GM12878 (cell line): ENCODE measurements around the gene IRF8. TPM values are rescaled to one million over a fixed set of nuclear protein-coding genes. Genes with fewer than 3 reads are reported as not detected.

Experiments used
- ATAC-seq: fragments of 200-7000 bp; cut with Tn5 transposase; 3 replicates; pipeline ENCODE4 v1.9.1; 2020; ENCODE audit warnings: mild to moderate bottlenecking, moderate library complexity
- BruUV-seq: library from RNA; stranded (reverse); fragments of 400-500 nt; replicated peaks from 2 replicates; lab custom pipeline; 2021; lab: Mats Ljungman, UMichigan
- CTCF ChIA-PET: fragments of 300-600 bp; sonication (Branson Sonifier 250); formaldehyde crosslinking; extraction: SDS; loops from one replicate; lab custom pipeline; 2021; ENCODE audit warnings: inconsistent platforms; lab: Yijun Ruan, JAX
- POLR2A ChIA-PET: fragments of 350-600 bp; formaldehyde crosslinking; extraction: SDS; loops from one replicate; lab custom pipeline; 2021; ENCODE audit warnings: inconsistent platforms; lab: Charles Lee
- RAD21 ChIA-PET: fragments of 300-600 bp; sonication (Branson Sonifier 250); formaldehyde crosslinking; loops from one replicate; lab custom pipeline; 2023; ENCODE audit warnings: antibody characterized with exemption; ENCODE audit not compliant: unreplicated experiment; lab: Charles Lee
- SMC1A ChIA-PET: fragments of 300-600 bp; sonication (Branson Sonifier 250); formaldehyde crosslinking; loops from one replicate; lab custom pipeline; 2023; ENCODE audit not compliant: unreplicated experiment, uncharacterized antibody; lab: Charles Lee
- DNase-seq: peaks from one replicate; pipeline ENCODE4 v3.0.0-alpha.2; 2011; ENCODE audit warnings: low read depth, low spot score
- FAIRE-seq: peaks from 3 replicates; lab custom pipeline; 2011; peaks lifted over from hg19 to GRCh38; lab: Jason Lieb, UNC
- H2AFZ ChIP-seq: 2 replicates; pipeline ENCODE4 v1.6.0; 2011; ENCODE audit warnings: low read depth, low read length, control low read depth; ENCODE audit not compliant: control insufficient read depth
- H3K27ac ChIP-seq: 2 replicates; pipeline ENCODE4 v1.5.1; 2011; ENCODE audit warnings: control low read depth; ENCODE audit not compliant: control insufficient read depth, insufficient read depth
- H3K27me3 ChIP-seq, 2 experiments: replicated peaks in 1 of 2; 2 replicates each; pipeline versions ENCODE4 v1.6.0 to v1.6.1; 2011; ENCODE audit warnings: low read length in 1 of 2; ENCODE audit not compliant: control insufficient read depth in 2 of 2, insufficient read depth in 2 of 2
- H3K36me3 ChIP-seq, 2 experiments: 2 replicates each; pipeline ENCODE4 v1.5.1; 2011; ENCODE audit warnings: low read length in 1 of 2; ENCODE audit not compliant: control insufficient read depth in 2 of 2, insufficient read depth in 2 of 2
- H3K4me1 ChIP-seq: 2 replicates; pipeline ENCODE4 v1.6.1; 2011; ENCODE audit warnings: mild to moderate bottlenecking, low read length, moderate library complexity, mixed read lengths; ENCODE audit not compliant: control insufficient read depth, insufficient read depth
- H3K4me2 ChIP-seq: 2 replicates; pipeline ENCODE4 v1.6.0; 2011; ENCODE audit warnings: control low read depth; ENCODE audit not compliant: control insufficient read depth, insufficient read depth
- H3K4me3 ChIP-seq: fragments of 200-600 bp; sonication (generic); 2 replicates; pipeline ENCODE4 v1.5.1; 2016
- H3K79me2 ChIP-seq: 2 replicates; pipeline ENCODE4 v1.6.0; 2011; ENCODE audit warnings: low read length; ENCODE audit not compliant: control insufficient read depth, insufficient read depth
- H3K9ac ChIP-seq: 2 replicates; pipeline ENCODE4 v1.8.0; 2011; ENCODE audit warnings: low read length, control low read depth, mixed read lengths; ENCODE audit not compliant: control insufficient read depth, insufficient read depth
- H3K9me3 ChIP-seq: replicated peaks from 3 replicates; pipeline ENCODE4 v1.5.1; 2011; ENCODE audit warnings: mild to moderate bottlenecking, low read length; ENCODE audit not compliant: control insufficient read depth, insufficient read depth
- H4K20me1 ChIP-seq: 2 replicates; pipeline ENCODE4 v1.6.0; 2011; ENCODE audit not compliant: control insufficient read depth, insufficient read depth
- EP300 ChIP-seq, 2 experiments: fragments of 150-350 bp in 1 of 2; IDR thresholded peaks; 2 replicates each; pipeline ENCODE4 v1.6.1; 2011 to 2012; ENCODE audit warnings: low read depth in 2 of 2, low read length in 2 of 2, borderline replicate concordance in 1 of 2, improper control_type of control experiment in 1 of 2, inconsistent platforms in 1 of 2; ENCODE audit not compliant: control insufficient read depth in 1 of 2
- IKZF2 ChIP-seq, 2 experiments: fragments of 450-650 bp; IDR thresholded peaks; 2 replicates each; pipeline ENCODE4 v1.6.1; 2017; ENCODE audit warnings: mild to moderate bottlenecking in 2 of 2, moderate library complexity in 2 of 2
- WGBS: methylation state at CpG from one replicate; pipeline ENCODE4 v1.1.6; 2016; ENCODE audit warnings: low lambda C conversion rate; ENCODE audit not compliant: insufficient replicate concordance, insufficient coverage; ENCODE audit errors: missing lambda C conversion rate; 5-methylcytosine and 5-hydroxymethylcytosine counted together
- in situ Hi-C: fragments of 300-500 bp; cut with MboI; formaldehyde crosslinking; loops from 9 replicates; pipeline ENCODE4 v1.14.3; 2018; ENCODE audit warnings: mixed read lengths
- intact Hi-C: fragments of 100-400 bp; cut with micrococcal nuclease; formaldehyde crosslinking; loops from one replicate; pipeline ENCODE4 v1.14.2; 2022; ENCODE audit not compliant: unreplicated experiment
- polyA plus RNA-seq, 11 experiments: library from polyadenylated mRNA; depleted of rRNA in 4 of 11; unstranded in 6 of 11; stranded (reverse) in 5 of 11; fragments of >200 nt; fragmentation: Nextera tagmentation in 4 of 11; fragmentation: Illumina TruSeq in 1 of 11; extraction: Ambion mirVana in 4 of 11; extraction: Trizol in 1 of 11; gene quantifications; 1 replicate in 1 of 11; 2 replicates in 10 of 11; pipeline versions ENCODE4 v1.2.1 to v1.2.3, GENCODE V29; 2011 to 2016; ENCODE audit warnings: inconsistent platforms in 2 of 11, missing spikeins in 2 of 11, low read depth in 1 of 11
- total RNA-seq, 4 experiments: library from RNA; depleted of rRNA in 3 of 4; stranded (reverse); fragments of >200 nt in 3 of 4; fragmentation: Illumina TruSeq in 1 of 4; extraction: Trizol in 1 of 4; gene quantifications; 2 replicates each; pipeline versions ENCODE4 v1.2.1 to v1.2.3, GENCODE V29; 2013 to 2021
- TF ChIP-seq, protein P1 (sequence below), 3 experiments: IDR thresholded peaks in 2 of 3; conservative IDR thresholded peaks in 1 of 3; 2 replicates each; pipeline ENCODE4 v1.5.1; 2011; ENCODE audit warnings: low read depth in 3 of 3, low read length in 3 of 3, mild to moderate bottlenecking in 3 of 3, control low read depth in 2 of 3, moderate library complexity in 2 of 3, inconsistent platforms in 1 of 3, mixed read lengths in 1 of 3; ENCODE audit not compliant: control insufficient read depth in 2 of 3, insufficient read depth in 1 of 3; ENCODE audit errors: extremely low read depth in 1 of 3

The IRF8 gene
- total and polyA plus RNA-seq, 10 of the 15 experiments (the other 5 are each of a cell fraction or from before 2014, with no cell fraction given): 17.1 to 237 (median 172) TPM

DNA sequence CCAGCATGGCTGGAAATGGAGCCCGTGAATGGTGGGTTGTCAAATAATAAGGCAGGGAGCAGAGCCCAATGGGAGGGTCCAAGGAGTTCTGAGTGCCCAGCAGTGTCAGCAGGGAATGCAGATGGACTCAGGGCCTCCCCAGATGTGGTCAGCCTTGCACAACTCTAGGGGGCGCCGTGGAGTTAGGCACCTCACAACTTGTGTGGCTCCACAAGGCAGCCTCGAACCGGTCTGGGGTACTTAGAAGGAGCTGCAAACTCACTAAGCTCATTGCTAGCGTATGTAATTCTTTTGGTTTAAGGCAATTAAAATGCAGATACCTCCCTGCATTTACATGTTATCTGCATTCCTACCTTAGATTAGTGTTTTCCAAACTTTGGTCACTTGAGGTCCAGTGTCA is 18.1 kb downstream of the IRF8 start:
- ChIA-PET SMC1A (interaction anchor here (0.7 to 7.0 kb wide), 10 partner anchors 8 to 97 kb away, joined by 3 to 44 read pairs (median 6); partner anchors contain the start of gene IRF8), RAD21 (interaction anchor here (0.6 to 3.0 kb wide), 8 partner anchors 9 to 96 kb away, joined by 3 to 19 read pairs (median 4); partner anchors contain the start of gene IRF8), POLR2A (interaction anchor here (0.6 to 1.7 kb wide), 5 partner anchors 9 to 70 kb away, joined by 3 to 5 read pairs (median 4); no protein-coding TSS in a partner anchor), CTCF (interaction anchor here (0.9 to 3.6 kb wide), 11 partner anchors 10 to 98 kb away, joined by 3 to 17 read pairs (median 5); no protein-coding TSS in a partner anchor)
- BruUV-seq: no TSS peak
- H3K4me2 ChIP-seq: no peak overlapping the region; the same call in 1 of the 2 replicates
- in situ Hi-C loops: no loop called here
- no peak overlapping the region for H3K27ac ChIP-seq
- H3K79me2 ChIP-seq: peaks cover 47% of the 10 kb centered on the region
- no peak for FAIRE-seq
- DNase-seq: no peak
- no peaks in the 10 kb centered on the region for H3K27me3 ChIP-seq
- no peak for ATAC-seq
- peaks cover 54% of the 10 kb centered on the region for H3K4me1 ChIP-seq
- H3K4me3 ChIP-seq: no peak overlapping the region
- H3K36me3 ChIP-seq: peaks cover 62 to 67% of the 10 kb centered on the region in 2 experiments
- H4K20me1 ChIP-seq: peaks cover 7% of the 10 kb centered on the region; the same call in 1 of the 2 replicates
- no peak overlapping the region for H2AFZ ChIP-seq
- no peaks in the 10 kb centered on the region for H3K9me3 ChIP-seq
- TF ChIP-seq, protein P1, sequence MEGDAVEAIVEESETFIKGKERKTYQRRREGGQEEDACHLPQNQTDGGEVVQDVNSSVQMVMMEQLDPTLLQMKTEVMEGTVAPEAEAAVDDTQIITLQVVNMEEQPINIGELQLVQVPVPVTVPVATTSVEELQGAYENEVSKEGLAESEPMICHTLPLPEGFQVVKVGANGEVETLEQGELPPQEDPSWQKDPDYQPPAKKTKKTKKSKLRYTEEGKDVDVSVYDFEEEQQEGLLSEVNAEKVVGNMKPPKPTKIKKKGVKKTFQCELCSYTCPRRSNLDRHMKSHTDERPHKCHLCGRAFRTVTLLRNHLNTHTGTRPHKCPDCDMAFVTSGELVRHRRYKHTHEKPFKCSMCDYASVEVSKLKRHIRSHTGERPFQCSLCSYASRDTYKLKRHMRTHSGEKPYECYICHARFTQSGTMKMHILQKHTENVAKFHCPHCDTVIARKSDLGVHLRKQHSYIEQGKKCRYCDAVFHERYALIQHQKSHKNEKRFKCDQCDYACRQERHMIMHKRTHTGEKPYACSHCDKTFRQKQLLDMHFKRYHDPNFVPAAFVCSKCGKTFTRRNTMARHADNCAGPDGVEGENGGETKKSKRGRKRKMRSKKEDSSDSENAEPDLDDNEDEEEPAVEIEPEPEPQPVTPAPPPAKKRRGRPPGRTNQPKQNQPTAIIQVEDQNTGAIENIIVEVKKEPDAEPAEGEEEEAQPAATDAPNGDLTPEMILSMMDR (IDR thresholded peaks at IDR 0.05 in 2 of 3, conservative IDR thresholded peaks at IDR 0.05 in 1 of 3; ENCODE audit: control insufficient read depth in 2 of 3, extremely low read depth in 1 of 3, insufficient read depth in 1 of 3, low read depth in 3 of 3, low read length in 3 of 3): peak; percentile 12 to 48 (median 36); a peak in 3 of 6 replicates
- TF ChIP-seq IKZF2 (IDR thresholded peaks at IDR 0.05) (no peak), EP300 (IDR thresholded peaks at IDR 0.05; ENCODE audit: borderline replicate concordance in 1 of 2, control insufficient read depth in 1 of 2, low read depth in 2 of 2, low read length in 2 of 2) (no peak)
- intact Hi-C loops: no loop called here
- no peak overlapping the region for H3K9ac ChIP-seq
- 58% methylated on average over 6 of the region's 6 CpGs for WGBS
